SK-N-SH treated with all-trans-retinoic acid at 6 μM for 48 hours (cell line): ENCODE results near the gene EML1.

Source experiments
- ATAC-seq: fragments of 200-7000 bp; cut with Tn5 transposase; 3 replicates; pipeline ENCODE4 v1.9.1; 2020; ENCODE audit warnings: mild to moderate bottlenecking, moderate library complexity
- ARNTL ChIP-seq: fragments of 450-650 bp; formaldehyde crosslinking; IDR thresholded peaks from 2 replicates; pipeline ENCODE4 v1.5.0; 2020; ENCODE audit warnings: low read depth, mild to moderate bottlenecking, moderate library complexity, borderline replicate concordance
- BACH2 ChIP-seq: fragments of 250-450 bp; sonication (Bioruptor Pico); IDR thresholded peaks from 2 replicates; pipeline ENCODE4 v1.9.0; 2021; ENCODE audit warnings: mild to moderate bottlenecking, borderline replicate concordance
- CSDC2 ChIP-seq: fragments of 250-450 bp; sonication (Bioruptor Pico); IDR thresholded peaks from 2 replicates; pipeline ENCODE4 v1.5.0; 2020; ENCODE audit warnings: mild to moderate bottlenecking, moderate library complexity
- CSRNP3 ChIP-seq: fragments of 250-450 bp; sonication (Bioruptor Pico); IDR thresholded peaks from 2 replicates; pipeline ENCODE4 v1.5.1; 2021; ENCODE audit warnings: mild to moderate bottlenecking, moderate library complexity
- ESRRG ChIP-seq: fragments of 250-450 bp; sonication (Bioruptor Pico); IDR thresholded peaks from 2 replicates; pipeline ENCODE4 v1.6.1; 2021; ENCODE audit warnings: mild to moderate bottlenecking
- GLIS3 ChIP-seq: fragments of 250-450 bp; sonication (Bioruptor Pico); IDR thresholded peaks from 2 replicates; pipeline ENCODE4 v1.5.0; 2020; ENCODE audit warnings: mild to moderate bottlenecking, moderate library complexity
- OSR1 ChIP-seq: fragments of 250-450 bp; sonication (Bioruptor Pico); IDR thresholded peaks from 2 replicates; pipeline ENCODE4 v1.8.0; 2022; ENCODE audit warnings: moderate library complexity, mild to moderate bottlenecking, inconsistent platforms
- PPARA ChIP-seq: fragments of 250-450 bp; sonication (Bioruptor Pico); IDR thresholded peaks from 2 replicates; pipeline ENCODE4 v1.5.0; 2020; ENCODE audit warnings: mild to moderate bottlenecking, borderline replicate concordance
- RARB ChIP-seq: fragments of 250-450 bp; sonication (Bioruptor Pico); IDR thresholded peaks from 2 replicates; pipeline ENCODE4 v1.8.0; 2021; ENCODE audit warnings: mild to moderate bottlenecking, moderate library complexity
- SNAI2 ChIP-seq: fragments of 250-450 bp; sonication (Bioruptor Pico); IDR thresholded peaks from 2 replicates; pipeline ENCODE4 v1.5.0; 2020; ENCODE audit warnings: mild to moderate bottlenecking, moderate library complexity
- TCF4 ChIP-seq: fragments of 250-450 bp; sonication (Bioruptor Pico); IDR thresholded peaks from 2 replicates; pipeline ENCODE4 v1.8.0; 2021; ENCODE audit warnings: mild to moderate bottlenecking, moderate library complexity, borderline replicate concordance
- TOX ChIP-seq: fragments of 250-450 bp; sonication (Bioruptor Pico); IDR thresholded peaks from 2 replicates; pipeline ENCODE4 v1.8.0; 2021; ENCODE audit warnings: mild to moderate bottlenecking, moderate library complexity, borderline replicate concordance
- ZC3H10 ChIP-seq: fragments of 250-450 bp; sonication (Bioruptor Pico); IDR thresholded peaks from 2 replicates; pipeline ENCODE4 v1.5.1; 2021; ENCODE audit warnings: mild to moderate bottlenecking, moderate library complexity
- ZFP3 ChIP-seq: fragments of 250-450 bp; sonication (Bioruptor Pico); IDR thresholded peaks from 2 replicates; pipeline ENCODE4 v1.5.0; 2020; ENCODE audit warnings: mild to moderate bottlenecking, moderate library complexity
- ZFP30 ChIP-seq: fragments of 450-650 bp; formaldehyde crosslinking; IDR thresholded peaks from 2 replicates; pipeline ENCODE4 v1.5.0; 2022; ENCODE audit warnings: mild to moderate bottlenecking, moderate library complexity
- ZNF565 ChIP-seq: fragments of 450-650 bp; formaldehyde crosslinking; conservative IDR thresholded peaks from 2 replicates; pipeline ENCODE4 v1.5.0; 2020; ENCODE audit warnings: low read depth, mild to moderate bottlenecking, moderate library complexity
- ZNF70 ChIP-seq: fragments of 450-650 bp; formaldehyde crosslinking; IDR thresholded peaks from 2 replicates; pipeline ENCODE4 v1.5.0; 2020; ENCODE audit warnings: mild to moderate bottlenecking, moderate library complexity
- ZNF8 ChIP-seq: fragments of 450-650 bp; formaldehyde crosslinking; IDR thresholded peaks from 2 replicates; pipeline ENCODE4 v1.5.0; 2020; ENCODE audit warnings: mild to moderate bottlenecking, moderate library complexity
- TF ChIP-seq, protein P1 (sequence below): fragments of 250-450 bp; sonication (Bioruptor Pico); IDR thresholded peaks from 2 replicates; pipeline ENCODE4 v1.5.0; 2020; ENCODE audit warnings: mild to moderate bottlenecking, moderate library complexity
- TF ChIP-seq, protein P2 (sequence below): fragments of 250-450 bp; sonication (Bioruptor Pico); IDR thresholded peaks from 2 replicates; pipeline ENCODE4 v1.5.1; 2020; ENCODE audit warnings: low read depth, mild to moderate bottlenecking, moderate library complexity
- TF ChIP-seq, protein P3 (sequence below): fragments of 250-450 bp; sonication (Bioruptor Pico); IDR thresholded peaks from 2 replicates; pipeline ENCODE4 v1.8.0; 2020; ENCODE audit warnings: mild to moderate bottlenecking, moderate library complexity, borderline replicate concordance

Gene EML1

DNA sequence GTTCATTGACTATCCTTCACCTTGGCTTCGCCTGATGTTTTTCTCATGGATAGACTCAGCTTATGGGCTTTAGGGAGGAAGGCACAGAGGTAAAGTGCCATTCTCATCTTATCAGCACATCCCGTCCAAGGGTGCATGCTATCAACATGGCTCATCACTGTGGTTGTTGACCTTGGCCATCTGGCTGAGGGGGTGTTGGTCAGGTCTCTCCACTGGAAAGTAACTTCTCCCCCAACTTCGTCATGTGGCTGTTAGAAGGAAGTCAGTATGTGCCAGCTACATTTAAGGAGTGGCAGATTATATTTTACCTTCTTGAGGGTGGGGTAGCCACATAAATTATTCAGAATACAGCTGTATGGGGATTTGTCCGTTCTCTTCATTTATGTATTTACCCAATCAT lies 68.9 kb downstream of the EML1 start:
- no peak for ATAC-seq

DNA sequence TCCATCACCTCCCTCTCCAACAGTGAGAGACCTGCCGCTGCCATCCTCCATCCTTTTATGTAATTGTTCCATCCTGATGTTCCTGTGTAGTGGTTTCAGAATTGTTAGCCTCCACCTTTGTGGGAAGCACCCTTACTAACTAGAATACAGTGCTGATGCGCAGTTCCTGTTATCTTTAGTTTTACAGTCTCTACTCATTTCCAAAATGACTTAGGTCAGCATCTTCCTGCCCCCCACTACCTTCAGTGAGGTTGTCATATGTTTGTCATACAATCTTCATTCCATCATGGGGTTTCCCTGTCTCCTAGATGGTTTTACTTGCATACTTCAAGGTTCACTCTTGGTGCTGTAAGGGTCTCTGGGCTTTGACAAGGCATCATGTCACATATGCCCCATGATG lies 69.8 kb downstream of the EML1 start:
- TF ChIP-seq RARB (CRISPR knock-in tag) (no peak), TOX (CRISPR knock-in tag) (no peak)
- TF ChIP-seq, protein P1, sequence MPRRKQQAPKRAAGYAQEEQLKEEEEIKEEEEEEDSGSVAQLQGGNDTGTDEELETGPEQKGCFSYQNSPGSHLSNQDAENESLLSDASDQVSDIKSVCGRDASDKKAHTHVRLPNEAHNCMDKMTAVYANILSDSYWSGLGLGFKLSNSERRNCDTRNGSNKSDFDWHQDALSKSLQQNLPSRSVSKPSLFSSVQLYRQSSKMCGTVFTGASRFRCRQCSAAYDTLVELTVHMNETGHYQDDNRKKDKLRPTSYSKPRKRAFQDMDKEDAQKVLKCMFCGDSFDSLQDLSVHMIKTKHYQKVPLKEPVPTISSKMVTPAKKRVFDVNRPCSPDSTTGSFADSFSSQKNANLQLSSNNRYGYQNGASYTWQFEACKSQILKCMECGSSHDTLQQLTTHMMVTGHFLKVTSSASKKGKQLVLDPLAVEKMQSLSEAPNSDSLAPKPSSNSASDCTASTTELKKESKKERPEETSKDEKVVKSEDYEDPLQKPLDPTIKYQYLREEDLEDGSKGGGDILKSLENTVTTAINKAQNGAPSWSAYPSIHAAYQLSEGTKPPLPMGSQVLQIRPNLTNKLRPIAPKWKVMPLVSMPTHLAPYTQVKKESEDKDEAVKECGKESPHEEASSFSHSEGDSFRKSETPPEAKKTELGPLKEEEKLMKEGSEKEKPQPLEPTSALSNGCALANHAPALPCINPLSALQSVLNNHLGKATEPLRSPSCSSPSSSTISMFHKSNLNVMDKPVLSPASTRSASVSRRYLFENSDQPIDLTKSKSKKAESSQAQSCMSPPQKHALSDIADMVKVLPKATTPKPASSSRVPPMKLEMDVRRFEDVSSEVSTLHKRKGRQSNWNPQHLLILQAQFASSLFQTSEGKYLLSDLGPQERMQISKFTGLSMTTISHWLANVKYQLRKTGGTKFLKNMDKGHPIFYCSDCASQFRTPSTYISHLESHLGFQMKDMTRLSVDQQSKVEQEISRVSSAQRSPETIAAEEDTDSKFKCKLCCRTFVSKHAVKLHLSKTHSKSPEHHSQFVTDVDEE (CRISPR knock-in tag) = no peak
- ATAC-seq = no peak

More for the DNA sequence above, 68.9 kb downstream of the EML1 start:
- no peak for TF ChIP-seq ZFP30 (CRISPR knock-in tag)
- TF ChIP-seq, protein P2, sequence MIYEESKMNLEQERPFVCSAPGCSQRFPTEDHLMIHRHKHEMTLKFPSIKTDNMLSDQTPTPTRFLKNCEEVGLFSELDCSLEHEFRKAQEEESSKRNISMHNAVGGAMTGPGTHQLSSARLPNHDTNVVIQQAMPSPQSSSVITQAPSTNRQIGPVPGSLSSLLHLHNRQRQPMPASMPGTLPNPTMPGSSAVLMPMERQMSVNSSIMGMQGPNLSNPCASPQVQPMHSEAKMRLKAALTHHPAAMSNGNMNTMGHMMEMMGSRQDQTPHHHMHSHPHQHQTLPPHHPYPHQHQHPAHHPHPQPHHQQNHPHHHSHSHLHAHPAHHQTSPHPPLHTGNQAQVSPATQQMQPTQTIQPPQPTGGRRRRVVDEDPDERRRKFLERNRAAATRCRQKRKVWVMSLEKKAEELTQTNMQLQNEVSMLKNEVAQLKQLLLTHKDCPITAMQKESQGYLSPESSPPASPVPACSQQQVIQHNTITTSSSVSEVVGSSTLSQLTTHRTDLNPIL = no peak
- no peak for TF ChIP-seq ARNTL (CRISPR knock-in tag)
- no peak for TF ChIP-seq ZFP3
- TF ChIP-seq, protein P3, sequence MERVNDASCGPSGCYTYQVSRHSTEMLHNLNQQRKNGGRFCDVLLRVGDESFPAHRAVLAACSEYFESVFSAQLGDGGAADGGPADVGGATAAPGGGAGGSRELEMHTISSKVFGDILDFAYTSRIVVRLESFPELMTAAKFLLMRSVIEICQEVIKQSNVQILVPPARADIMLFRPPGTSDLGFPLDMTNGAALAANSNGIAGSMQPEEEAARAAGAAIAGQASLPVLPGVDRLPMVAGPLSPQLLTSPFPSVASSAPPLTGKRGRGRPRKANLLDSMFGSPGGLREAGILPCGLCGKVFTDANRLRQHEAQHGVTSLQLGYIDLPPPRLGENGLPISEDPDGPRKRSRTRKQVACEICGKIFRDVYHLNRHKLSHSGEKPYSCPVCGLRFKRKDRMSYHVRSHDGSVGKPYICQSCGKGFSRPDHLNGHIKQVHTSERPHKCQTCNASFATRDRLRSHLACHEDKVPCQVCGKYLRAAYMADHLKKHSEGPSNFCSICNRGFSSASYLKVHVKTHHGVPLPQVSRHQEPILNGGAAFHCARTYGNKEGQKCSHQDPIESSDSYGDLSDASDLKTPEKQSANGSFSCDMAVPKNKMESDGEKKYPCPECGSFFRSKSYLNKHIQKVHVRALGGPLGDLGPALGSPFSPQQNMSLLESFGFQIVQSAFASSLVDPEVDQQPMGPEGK (CRISPR knock-in tag) = no peak
- TF ChIP-seq RARB (CRISPR knock-in tag) = no peak
- TF ChIP-seq OSR1 = no peak
- TF ChIP-seq ZNF8 = no peak
- TF ChIP-seq ZNF70 (CRISPR knock-in tag) = no peak
- TF ChIP-seq ZC3H10 (CRISPR knock-in tag) = no peak
- no peak for TF ChIP-seq CSRNP3
- no peak for TF ChIP-seq CSDC2 (CRISPR knock-in tag)
- TF ChIP-seq PPARA (CRISPR knock-in tag) = no peak
- no peak for TF ChIP-seq BACH2 (CRISPR knock-in tag)
- no peak for TF ChIP-seq TOX (CRISPR knock-in tag)
- no peak for TF ChIP-seq TCF4 (CRISPR knock-in tag)
- no peak for TF ChIP-seq SNAI2 (CRISPR knock-in tag)
- no peak for TF ChIP-seq ESRRG (CRISPR knock-in tag)
- TF ChIP-seq GLIS3 = no peak
- no peak for TF ChIP-seq ZNF565

GRCh38 chr14:99865408-99865807 lies 72.2 kb downstream of the EML1 start:
- no peak for ATAC-seq
- no peak for TF ChIP-seq ARNTL (CRISPR knock-in tag)
- no peak for TF ChIP-seq PPARA (CRISPR knock-in tag)

GRCh38 chr14:99870617-99871016 lies 77.4 kb downstream of the EML1 start:
- no peak for ATAC-seq
- TF ChIP-seq ARNTL (CRISPR knock-in tag) = no peak
- no peak for TF ChIP-seq BACH2 (CRISPR knock-in tag)
- no peak for TF ChIP-seq CSRNP3
- no peak for TF ChIP-seq ESRRG (CRISPR knock-in tag)
- TF ChIP-seq PPARA (CRISPR knock-in tag) = no peak
- no peak for TF ChIP-seq RARB (CRISPR knock-in tag)
- TF ChIP-seq TCF4 (CRISPR knock-in tag) = no peak
